Stimulated activated CD8-positive, alpha-beta memory T cell treated with anti-CD3 and anti-CD28 coated beads, Interleukin-15, amount 100 ng/mL, for 1 hour (primary cell): ENCODE measurements around the gene AP3B1.

ENCODE experiments used
- DNase-seq: peaks from one replicate; pipeline ENCODE4 v3.0.0-alpha.2; 2020; ENCODE audit warnings: low read depth

AP3B1 gene

GRCh38 chr5:78291687-78292086 is 2.8 kb downstream of the AP3B1 start:
- DNase-seq: no peak

GRCh38 chr5:78289911-78290310 is 4.6 kb downstream of the AP3B1 start:
- DNase-seq: no peak

GRCh38 chr5:78288246-78288645 is 6.3 kb downstream of the AP3B1 start:
- no peak for DNase-seq

GRCh38 chr5:78287833-78288232 is 6.7 kb downstream of the AP3B1 start:
- no peak for DNase-seq

GRCh38 chr5:78287169-78287568 is 7.3 kb downstream of the AP3B1 start:
- no peak for DNase-seq

DNA sequence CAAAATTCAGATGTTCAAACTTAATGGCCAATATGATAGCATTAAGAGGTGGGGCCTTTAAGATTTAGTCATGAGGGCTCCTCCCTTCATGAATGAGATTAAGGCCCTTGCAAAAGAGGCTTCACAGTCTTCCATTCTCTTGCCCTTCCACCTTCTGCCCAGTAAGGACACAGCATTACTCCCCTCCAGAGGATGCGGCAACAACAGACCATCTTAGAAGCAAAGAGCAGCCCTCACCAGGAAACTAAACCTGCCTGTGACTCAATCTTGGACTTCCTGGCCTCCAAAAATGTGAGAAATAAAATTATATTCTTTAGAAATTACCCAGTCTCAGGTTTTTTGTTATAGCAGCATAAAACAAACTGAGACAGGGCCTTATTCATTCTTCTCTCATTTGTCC is 8.2 kb downstream of the AP3B1 start:
- no peak for DNase-seq

DNA sequence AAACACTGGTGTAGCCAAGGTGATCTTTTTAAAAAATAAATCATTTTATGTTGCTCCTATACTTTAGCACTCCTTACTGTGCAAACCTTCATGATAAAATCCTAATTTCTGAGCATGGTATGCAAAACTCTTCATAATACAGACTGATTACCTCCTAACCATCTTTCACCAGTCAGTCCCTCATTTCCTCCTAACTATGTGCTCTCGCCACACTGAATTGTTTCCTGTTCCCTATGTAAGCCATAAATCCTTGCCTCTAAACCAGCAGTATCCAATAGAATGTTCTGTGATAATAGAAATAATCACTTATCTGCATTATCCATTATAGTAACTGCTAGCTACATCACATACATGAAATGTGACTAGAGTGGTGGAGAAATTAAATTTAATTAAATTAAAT is 10.7 kb downstream of the AP3B1 start:
- DNase-seq: no peak

GRCh38 chr5:78283105-78283504 is 11.4 kb downstream of the AP3B1 start:
- DNase-seq: no peak

DNA sequence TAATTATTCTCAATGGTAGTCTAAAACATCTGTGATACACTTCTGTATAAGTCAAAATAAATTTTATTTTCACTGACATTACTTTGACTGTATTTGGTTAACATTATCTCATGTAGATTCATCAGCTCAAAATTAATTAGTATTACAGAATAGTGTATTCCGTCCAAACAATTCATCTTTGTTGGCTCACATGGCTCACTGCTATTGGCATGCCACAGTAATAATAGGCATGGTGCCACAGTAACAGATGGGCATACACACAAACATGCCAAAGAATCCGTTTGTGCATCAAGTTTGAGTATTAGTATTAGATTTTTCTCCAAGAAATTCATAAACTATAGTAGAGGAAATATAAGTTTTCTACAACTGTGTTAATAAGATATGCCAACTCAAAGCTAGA is 14.2 kb downstream of the AP3B1 start:
- DNase-seq: no peak

DNA sequence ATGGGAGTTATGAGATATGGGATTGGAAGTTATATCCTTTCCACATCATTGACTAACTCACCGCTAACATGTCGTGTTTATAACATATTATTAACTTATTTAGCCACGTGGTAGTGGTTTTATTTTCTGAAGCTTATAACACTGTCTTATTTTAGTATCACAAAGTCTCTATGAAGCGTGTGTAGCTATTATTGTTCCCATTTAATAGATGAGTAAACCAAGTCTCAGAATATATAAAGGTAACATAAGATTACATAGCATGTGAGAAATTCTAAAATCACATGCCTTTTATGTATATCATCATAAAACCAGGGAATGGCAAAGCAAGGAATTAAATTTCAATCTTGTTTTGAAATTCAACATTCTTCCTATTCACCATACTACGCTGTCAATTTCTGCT is 15.3 kb downstream of the AP3B1 start:
- DNase-seq: no peak

- DNase-seq: no peak
Measured at GRCh38 chr5:78277715-78278114, 16.8 kb downstream of the AP3B1 start.

GRCh38 chr5:78275998-78276543 is 18.4 kb downstream of the AP3B1 start:
- DNase-seq: no peak

DNA sequence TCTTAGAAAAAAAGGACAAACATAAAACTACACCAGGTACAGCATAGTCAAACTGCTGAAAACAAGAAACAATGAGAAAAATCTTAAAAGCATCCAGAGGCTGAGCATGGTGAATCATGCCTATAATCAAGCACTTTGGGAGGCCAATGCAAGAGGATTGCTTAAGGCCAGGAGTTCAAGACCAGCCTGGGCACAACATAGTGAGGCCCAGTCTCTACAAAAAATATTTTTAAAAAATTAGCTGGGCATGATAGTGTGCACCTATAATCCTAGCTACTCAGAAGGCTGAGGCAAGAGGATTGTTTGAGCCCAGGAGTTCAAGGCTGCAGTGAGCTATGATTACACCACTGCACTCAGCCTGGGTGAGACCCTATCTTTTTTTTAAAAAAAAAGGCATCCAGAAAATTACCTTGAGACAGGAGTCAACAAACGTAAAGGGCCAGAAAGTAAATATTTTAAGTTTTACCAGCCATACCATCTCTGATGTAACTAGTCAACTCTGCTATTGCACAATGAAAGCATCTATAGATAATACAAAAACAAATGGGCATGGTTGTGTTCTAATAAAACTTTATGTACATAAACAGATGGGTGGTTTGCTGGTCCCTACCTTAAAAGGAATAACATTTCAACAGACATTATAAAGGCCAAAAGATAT is 19.8 kb downstream of the AP3B1 start:
- DNase-seq: no peak

- no peak for DNase-seq
Measured at GRCh38 chr5:78273436-78273835, 21.1 kb downstream of the AP3B1 start.

DNA sequence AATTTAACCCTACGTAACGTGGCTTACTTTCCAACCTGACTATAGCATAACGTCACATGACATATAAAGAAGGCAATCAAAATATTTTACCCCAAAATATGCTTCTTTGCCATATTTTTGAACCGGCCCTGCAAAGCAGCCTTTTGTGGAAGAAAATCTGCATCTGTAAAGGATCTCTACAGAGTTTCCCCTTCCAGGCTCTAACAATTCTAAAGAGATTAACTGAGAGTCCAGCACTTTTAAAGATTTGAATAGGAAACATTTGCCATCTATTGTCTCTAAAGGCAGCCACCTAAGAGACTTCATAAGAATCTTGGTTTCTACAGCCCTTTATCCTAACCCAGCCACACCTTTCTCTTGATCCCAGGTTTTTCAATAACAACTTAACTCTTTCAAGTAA is 22.7 kb downstream of the AP3B1 start:
- DNase-seq: no peak

DNA sequence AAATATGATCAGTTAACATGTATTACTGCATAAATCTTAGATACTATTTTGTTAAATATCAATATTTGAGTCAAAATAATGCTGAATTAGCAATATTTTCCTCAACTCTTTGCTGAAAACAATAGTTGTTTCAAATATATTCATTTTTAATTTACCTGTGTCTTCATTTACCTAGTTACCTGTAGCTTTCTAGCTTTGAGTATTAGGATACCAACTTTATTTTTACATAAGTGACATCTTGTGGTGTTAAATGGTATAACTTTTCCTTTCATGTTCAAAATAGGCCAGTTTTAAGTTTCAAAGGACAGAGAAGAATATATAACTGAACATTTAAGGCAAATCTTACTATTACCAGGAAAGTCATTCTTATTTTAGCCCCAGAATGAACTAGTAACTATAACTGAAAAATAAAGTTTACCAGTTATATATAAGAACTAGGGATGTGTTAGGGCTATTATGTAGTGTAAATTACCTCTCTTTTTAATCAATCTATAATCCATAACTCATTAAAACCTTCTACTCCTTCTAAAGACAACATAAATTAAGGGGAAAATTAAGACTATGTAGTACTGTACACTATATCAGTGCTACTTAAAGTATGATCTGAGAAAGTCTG is 25.3 kb downstream of the AP3B1 start:
- DNase-seq: no peak

DNA sequence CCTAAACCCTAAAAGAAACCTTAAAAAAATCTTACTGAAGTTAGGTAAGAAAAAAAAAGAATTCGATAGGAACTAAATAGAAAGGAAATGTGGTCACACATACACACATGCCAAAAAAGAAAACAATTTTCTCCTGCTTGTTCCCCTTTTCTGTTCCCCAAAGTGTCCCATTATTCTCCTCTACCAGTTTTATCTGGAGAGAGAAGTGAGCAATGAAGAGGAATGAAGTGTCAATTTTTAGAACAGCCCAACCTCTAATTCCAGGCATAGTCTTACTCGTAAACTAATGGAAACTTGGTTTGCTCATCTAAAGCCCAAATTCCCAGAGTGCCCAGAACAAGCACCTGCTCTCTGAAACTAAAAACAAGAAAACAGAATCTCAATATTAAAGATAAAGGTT is 26.1 kb downstream of the AP3B1 start:
- no peak for DNase-seq

- no peak for DNase-seq
Measured at GRCh38 chr5:78265163-78265562, 29.3 kb downstream of the AP3B1 start.

DNA sequence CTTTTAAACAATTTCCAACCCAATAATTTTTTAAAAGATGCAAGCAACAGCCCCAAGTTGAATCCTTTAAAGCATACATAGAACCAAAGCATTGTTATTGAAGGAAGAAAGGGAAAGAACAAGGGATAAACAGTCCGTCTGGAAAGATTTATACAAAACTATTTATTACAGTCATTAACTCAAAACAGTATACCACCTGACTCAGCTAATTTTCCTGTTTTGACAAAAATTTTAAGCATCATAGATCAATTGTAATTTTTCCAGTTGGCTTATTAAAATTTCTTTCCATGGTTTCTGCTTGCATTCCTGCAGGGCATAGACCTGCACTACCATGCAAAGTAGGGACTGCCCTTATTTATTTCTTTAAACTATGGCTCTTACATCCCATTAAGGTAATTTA is 29.9 kb downstream of the AP3B1 start:
- no peak for DNase-seq

DNA sequence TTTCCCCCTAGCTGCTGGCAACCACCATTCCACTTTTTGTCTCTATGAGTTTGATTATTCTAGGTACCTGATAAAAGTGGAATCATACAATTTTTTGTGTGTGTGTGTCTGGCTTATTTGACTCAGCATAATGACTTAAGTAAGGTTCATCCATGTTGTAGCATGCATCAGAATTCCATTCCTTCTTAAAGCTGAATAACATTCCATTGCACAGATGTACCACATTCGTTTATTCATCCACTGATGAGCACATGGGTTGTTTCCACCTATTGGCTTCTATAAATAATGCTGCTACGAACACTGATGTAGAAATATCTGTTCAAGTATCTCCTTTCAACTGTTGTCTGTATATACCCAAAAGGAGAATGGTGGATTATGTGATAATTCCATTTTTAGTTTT is 33.7 kb downstream of the AP3B1 start:
- no peak for DNase-seq

DNA sequence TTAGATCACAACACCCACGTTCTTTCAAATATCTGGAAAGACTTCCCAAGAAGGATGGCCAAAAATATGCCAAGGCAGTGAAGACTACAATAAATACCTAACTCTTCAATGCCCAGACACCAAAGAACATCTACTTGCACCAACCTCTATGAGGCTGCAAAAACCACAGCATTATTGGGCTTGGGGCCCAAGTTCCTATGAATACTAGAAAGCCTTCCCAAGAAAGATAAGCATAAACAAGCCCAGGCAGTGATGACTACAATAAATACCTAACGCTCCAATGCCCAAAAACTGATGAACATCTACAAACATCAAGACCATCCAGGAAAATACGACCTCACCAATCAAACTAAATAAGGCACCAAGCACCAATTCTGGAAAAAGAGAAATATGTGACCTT is 41.3 kb downstream of the AP3B1 start:
- DNase-seq: no peak

- no peak for DNase-seq
Measured at GRCh38 chr5:78252715-78253114, 41.8 kb downstream of the AP3B1 start.

- no peak for DNase-seq
Measured at GRCh38 chr5:78251663-78252284, 42.7 kb downstream of the AP3B1 start.

DNA sequence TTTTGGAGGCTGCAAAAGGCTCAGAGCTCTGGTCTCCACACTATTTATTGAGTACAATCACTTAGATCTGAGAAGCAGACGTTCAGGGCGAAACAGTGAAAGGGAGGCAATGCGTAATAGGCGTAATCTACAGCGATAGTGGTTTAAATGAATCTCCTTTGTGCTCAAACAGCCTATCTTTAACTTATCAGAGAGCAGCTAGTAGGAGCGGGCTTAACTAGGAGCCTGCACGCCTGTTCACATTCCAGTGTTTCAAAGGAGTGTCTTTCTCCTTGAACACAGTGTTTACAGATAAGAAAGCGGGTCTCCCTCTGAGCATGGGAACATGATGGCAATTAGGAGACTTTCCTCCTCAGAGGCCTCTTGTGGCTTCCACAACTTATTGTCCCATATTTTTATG is 49.4 kb downstream of the AP3B1 start:
- no peak for DNase-seq
